Dedifferentiated amniotic fluid mesenchymal stem cell (primary cell): ENCODE measurements around the gene C2orf92.
"Not testable (repeated sequence)": the region's sequence is repeated elsewhere in the genome, so short reads cannot be mapped to it uniquely, and the experiment has no call there.

ENCODE experiments used
- DNase-seq: peaks from one replicate; pipeline ENCODE4 v3.0.0-alpha.2; 2016; ENCODE audit errors: extremely low spot score

The C2orf92 gene

DNA sequence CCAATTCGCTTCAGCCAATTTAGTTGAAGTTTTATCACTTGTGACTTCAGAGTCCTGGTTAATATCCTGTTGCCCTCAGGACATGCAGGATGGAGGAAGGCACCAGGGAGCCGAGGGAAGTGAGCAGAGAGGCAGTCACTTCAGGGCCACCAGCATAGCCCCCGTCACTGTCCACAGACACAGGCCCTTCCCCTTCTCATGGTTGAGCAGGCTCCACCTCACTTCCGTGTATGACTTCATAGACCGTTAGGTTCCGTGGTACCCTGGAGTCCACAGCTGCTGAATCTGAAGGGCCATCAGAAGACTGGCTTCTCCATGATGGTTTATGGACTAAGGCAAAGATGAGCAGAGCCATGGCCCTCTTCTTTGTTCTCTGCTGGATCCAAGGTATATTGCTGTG, at the start of gene C2orf92:
C2orf92 (plus strand) TSS at position 266 of the 400 bp plus-strand sequence; CDS start at position 342, 76 bp downstream.
- DNase-seq: no peak

DNA sequence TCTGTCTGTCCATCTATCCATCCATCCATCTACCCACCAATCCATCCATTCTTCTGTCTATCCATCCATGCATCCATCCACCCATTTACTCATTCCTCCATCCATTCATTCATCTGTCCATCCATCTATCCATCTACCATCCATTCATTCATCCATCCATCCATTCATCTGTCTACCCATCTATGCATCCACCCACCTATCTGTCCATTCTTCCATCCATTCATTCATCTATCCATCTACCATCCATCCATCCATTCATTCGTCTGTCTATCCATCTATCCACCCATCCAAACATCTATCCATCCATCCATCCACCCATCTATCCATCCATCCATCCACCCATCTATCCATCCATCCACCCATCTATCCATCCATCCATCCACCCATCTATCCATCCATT, 49.0 kb upstream of the C2orf92 start:
- DNase-seq: not testable (repeated sequence)

DNA sequence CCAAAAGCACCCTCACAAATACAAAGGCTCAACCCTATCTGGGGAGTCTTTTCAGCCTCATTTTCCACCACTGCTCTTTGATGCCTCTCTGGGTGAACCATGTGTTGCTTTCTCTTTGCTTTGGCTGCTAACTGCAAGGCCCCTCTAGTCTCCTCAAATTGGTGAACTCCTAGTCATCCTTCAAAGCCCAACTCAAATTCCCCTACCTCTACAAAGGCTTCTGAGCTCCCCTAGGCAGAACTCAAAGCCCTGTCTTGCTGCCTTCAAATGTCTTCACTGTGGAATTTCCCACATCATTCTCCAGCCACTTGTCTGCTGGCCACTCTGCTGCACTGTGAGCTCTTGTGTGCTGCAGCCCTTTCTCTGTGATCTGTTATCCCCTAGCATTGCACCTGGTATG, 46.5 kb upstream of the C2orf92 start:
- DNase-seq: not testable (repeated sequence)

DNA sequence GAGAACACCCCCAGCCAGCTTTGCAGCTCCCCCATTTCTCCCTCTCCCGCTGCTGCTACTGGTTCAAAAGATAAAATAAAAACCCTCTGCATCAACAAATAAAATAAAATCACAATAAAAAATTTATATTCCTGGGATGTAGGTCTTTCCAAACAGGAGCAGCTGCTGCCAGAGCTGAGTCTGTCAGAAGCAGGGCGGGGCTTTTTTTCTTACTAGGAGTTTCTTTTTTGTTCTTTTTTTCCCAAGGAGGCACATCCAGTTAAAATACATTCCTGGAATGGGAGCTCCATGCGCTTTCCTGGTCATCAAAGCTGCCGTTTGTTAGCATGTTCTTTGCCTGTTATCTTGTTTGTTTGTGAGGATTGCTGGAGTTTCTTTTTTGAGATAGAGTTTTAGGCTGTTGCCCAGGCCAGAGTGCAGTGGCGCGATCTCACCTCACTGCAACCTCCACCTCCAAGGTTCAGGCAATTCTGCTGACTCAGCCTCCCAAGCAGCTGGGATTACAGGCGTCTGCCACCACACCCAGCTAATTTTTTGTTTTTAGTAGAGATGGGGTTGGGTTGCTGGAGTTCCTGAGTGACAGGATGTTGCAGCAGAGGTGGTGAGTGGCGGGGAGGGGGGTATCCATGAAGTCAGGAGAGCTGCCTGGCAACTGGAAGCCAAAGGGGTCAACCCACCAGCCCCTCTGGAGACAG, 44.0 kb upstream of the C2orf92 start:
- DNase-seq: not testable (repeated sequence)

DNA sequence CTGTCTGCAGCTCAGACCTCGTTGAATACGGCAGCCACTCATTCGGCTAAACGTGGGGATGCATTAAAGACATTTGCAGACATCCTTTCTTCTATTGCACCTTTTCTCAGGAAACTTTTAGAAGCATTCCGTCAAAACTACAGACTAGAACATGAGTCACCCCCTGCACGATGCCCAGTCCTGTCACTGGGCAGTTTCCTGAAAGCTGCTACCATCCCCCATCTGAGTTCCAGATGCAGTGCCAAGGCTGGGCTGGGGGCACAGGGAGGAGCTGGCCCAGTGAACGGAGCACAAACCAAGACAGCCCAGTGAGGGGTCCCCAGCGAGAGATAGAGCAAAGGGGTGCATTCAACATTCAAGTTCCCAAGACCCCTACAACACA, 43.5 kb upstream of the C2orf92 start:
- DNase-seq: not testable (repeated sequence)

DNA sequence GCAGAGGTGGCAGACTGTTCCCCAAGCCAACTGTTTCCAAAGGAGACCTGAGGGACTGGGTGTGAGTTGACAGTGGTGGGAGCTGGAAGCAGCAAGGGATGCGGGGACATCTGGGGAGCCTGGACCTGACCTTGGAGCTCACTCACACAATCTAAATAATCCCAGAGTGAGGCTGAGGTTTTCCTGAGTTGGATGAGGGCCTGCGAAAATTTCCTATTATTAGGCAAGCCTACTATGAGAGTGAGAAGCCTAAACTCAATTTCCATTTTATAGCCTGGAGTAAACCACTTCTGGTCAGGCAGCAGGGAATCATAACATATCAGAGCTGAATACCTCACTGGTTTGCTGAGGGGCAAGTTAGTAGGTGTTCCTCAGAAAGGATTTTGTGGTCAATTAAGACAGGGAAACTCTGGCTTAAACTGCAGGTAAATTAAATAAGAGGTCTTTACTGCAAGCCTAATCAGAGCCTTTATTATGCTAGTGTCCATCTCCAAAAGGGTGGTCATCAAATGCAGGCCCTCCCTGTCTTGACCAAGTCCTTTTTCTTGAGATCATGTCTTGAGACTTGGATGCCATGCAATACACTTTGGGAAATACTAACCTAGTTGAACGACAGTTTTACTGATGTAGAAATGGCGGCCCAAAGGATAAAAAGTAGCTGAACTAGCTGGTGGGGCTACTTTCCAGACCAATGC, 25.3 kb upstream of the C2orf92 start:
- no peak for DNase-seq

DNA sequence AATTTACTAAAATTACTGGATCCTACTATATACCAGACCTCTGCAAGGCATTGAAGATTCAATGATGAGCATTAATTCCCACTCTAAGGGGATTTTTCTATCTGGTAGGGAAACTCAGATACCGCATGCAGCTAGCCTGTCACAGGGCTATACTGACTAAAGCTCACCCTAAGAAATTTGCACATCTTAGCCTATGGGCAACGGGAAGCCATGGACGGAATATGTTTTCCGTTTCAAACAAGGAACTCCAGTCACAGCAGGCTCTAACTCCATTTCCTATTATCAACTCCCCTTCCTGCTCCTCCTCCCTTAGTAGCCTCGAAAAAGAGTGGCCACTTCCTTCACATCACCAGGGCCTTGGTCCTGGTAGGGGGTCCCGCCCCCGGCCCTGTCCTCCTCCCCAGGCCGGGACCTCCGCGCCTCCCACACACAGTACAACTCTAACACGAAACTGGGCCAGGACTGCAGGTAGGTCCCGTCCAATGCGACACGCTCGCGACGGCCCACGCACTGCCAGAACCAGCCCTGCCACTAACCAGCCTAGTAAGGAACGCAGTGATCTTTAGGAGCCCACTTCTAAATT, 24.3 kb upstream of the C2orf92 start:
- no peak for DNase-seq

DNA sequence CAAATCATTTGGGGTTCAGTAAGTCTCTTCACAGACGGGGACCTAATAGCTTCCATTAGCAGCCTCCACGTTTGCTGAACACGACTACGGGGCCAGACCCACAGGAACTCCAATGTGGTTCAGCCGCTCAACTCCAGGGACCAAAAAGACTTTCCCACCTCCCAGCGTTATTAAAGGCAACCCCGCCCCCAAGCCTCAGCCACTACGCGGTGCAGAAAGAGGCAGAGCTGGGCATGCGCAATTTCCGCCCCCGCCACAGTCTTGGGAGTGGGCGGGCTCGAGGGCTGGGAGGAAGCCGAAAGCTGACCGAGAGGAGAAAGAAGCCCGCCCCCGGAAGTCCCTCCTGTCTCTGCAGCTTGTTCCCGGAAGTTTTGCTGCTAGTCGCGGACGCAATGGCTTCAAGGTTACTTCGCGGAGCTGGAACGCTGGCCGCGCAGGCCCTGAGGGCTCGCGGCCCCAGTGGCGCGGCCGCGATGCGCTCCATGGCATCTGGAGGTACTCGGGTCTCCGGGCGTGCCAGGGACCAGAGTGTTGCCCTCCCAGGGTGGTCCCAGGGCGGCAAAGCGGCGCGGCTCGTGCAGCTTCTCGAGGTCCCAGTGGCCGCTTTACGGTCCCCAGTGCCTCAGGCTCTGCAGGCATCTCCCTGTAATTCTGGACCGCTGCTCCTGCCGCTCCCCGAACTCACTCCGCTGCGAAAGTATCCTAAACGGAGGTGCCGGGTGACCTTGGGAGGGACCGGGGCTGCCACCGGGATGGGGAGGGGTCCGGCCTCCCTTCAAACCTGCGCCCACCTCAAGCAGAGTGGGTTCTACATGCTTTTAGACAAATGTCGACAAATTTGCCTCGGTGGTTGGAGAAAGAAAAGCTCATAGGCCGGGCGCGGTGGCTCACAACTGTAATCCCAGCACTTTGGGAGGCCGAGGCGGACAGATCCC, 23.6 kb upstream of the C2orf92 start, which contains the start of gene COX5B:
COX5B (plus strand) TSS at position 368 of the 935 bp plus-strand sequence; CDS start at position 393, 25 bp downstream.
- peak; percentile 98 for DNase-seq

DNA sequence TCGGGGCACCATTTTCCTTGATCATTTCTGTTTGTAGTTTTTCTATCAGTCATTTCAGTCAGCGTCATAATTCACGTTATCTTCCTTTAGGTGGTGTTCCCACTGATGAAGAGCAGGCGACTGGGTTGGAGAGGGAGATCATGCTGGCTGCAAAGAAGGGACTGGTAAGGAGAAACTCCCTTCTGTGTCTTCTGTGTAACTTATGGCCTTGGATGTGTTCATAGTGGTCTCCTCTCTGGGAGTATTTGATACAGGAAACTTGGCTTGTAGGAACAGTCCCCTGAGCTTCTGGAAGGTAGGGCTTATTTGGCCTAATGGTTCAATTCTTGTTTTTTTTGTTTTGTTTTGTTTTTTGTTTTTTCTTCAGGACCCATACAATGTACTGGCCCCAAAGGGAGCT, 22.5 kb upstream of the C2orf92 start:
- no peak for DNase-seq

DNA sequence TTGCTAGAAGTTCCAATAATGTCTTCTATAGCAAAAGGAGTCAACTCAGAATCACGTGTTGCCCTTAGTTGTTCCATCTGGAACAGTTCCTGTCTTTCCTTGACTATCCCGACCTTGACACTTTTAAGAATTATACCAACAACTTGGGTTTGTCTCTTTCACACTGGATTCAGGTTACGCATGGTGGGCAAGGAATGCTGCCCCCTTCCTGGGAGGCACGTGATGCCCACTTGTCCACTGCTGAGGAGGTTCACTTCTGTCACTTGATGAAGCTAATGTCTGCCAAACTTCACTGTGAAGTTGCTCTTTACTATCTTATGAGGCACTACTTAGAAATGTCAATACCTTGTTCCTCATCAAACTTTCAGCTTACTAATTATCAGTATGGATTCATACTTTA, 18.4 kb upstream of the C2orf92 start:
- DNase-seq: no peak

DNA sequence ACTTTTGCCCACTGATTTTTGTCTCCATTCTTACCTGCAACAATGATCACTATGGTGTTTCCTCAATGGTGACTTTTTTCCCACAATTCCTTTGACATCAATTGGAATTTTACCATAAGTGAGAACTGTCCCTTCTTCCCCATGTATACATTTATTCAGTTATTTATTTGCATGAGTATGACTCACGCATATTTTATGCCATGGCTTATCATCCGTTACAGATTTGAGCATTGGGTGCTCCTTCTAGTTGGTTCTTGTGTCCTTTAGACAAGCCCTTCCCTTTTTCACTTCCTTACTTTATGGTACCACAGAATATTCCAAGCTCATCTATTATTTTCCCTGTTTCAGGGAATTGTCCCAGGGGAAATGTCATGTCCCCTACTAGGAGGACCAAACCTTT, 16.0 kb upstream of the C2orf92 start:
- DNase-seq: no peak

DNA sequence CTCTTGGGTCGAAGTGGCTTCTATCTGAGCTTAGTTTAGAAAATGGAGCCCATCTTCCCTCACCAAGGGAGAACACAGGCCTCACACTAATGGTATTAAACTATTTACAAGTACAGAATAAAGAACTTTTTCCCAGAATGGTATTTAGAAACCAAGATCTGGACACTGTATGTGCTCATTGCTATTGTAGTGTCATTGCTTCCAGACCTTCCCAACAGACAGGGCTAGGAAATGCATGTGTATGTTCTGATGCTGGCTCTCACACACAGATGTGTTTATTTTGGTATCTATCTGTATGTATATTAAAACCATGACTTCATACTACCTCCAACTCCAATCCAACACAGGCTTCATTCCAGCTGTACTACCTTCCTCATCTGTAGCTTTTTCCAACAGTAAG, 15.6 kb upstream of the C2orf92 start:
- DNase-seq: no peak

DNA sequence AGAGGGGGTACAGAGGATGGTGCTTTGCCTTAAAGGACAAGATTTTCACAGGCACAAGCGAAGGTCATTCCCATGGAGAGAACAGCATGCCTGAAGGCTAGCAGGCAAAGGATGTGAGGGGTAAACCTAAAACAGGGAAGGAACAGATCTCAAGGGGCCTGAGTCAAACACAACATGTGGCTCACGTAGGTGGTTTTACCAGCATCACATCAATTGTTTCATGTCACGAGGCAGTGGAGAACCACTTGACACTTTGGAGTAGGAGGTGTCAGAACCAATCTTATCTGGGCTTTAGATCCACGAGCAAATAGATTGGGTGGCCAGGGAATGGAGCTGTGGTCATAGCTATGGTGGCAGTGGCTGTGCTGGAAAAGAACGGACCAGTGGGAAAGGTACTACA, 15.2 kb upstream of the C2orf92 start:
- DNase-seq: no peak

DNA sequence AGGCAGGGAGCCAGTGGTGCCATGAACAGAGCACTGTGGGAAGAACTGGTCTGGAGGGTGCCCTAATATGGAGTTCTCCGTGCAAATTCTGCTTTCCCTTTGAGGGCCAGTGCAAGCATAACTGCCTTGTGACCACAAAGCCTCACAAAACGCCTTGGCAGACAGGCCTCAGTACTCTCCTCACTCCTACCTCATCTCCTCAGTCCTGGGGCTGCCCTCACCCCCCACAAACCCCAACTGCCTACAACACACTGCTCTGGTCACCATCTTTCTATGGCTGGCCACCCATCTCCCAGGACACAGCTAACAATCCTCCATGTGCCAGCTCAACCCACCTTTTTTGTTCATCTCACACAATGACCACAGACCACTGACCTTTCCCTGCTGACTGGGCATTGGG, 14.7 kb upstream of the C2orf92 start:
- no peak for DNase-seq

DNA sequence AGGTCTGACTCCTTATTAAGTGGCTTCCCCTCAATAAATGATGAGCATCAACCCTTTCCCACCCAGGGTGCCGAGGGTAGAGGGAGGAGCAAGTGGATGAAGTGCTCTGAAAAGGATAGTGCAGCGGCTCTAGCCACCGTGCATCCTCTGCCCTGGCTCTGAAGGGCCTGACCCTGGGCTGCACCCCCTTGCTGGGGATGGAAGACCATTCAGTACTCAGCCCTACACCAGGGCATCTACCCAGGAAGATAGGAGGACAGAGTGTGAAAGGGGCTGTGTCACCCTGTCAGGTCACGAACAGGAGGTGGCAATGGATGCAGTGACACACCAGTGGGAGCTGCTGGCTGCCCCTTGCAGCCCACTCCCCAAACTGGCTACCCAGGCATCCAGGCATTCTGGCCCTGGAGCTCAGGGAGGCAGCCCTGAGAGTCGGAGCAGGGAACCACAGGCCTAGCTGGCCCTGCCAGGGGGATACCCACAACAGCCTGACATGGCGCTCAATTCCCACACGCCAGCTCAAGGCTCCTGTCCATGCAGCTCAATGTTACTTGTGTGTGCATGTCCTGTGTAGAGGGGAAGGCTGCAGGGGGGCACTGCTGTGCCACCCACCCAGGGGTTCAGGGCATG, 13.3 kb upstream of the C2orf92 start:
- no peak for DNase-seq

DNA sequence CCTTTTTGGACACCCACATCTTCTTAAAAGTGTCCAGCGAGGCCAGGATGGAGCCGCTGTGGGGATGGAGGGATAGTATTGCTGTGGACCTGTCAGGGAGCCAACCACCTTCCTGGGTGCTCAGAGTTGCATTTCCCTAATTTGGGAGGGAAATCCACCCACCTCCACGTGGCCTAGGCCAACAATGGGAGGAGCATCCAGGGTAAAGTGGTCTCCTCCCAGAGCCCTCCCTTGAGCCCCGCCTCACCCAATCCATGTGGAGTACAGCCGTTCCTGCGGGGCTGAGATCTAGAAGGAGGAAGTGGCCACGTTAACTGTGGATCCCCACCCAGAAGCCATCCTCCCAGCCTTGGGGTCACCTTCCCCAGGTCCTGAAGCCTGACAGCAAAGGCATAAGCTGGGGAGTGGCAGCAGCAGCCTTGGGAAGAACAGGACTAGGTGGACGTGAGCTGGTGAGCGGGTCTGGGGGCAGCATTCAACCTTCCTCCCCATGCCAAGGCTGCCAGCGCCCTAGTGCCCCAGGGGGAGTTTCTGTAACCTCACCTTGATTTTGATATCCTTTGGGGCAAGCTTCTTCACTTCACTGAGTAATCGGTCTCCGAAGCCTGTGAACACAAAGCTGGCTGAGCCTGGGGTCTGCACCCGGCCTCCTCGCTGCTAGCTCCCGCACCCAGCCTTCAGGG, 12.5 kb upstream of the C2orf92 start:
- no peak for DNase-seq

DNA sequence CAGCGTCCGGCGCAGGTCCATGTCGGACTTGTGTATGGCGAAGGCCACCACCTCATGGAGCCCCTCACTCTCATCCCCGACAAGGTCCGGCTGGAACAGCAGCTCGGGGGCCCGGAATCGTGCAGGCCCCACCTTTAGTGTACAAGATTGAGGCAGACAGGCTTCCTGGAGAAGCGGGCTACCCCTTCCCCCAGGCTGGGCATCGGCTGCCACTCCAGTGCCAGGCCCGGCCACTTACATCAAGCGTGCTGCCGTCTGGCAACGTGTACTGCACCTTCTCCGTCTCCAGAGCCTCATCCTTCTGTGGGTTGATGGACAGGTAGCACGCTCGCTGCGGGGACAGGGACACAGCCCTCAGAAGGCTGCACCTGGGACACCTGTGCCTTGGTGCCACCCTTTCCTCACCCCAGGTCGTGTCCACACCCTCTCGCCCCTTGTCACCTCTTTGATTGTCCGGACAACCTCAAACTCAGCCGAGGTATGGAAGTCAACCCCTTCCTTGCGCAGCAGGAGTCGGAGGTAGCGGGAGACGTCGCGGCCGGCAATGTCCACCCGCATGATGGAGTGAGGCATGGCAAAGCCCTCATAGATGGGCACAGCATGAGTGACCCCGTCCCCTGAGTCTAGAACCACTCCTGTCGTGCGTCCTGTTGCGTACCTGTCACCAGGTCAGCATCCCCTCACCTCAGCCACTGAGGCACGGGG, 11.4 kb upstream of the C2orf92 start:
- DNase-seq: no peak

DNA sequence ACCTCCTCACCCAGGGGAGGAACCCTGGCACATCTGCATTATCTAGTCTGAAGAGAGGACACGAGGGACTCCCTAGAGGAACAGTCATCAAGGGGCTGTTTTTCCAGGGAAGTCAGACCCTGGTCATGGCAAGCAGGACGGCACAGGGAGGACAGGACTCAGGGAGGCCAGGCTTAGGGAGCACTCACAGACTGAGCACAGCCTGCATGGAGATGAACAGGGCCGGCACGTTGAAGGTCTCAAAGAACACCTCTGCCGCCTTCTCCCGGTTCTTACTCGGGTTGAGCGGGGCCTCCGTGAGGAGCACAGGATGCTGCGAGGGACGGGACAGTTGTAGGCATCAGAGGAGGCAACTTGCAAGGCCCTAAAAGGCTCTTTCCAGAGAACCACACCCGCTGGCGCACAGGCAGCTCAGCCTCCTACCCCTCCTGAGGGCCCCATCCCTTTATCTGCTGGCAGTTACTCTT, 10.8 kb upstream of the C2orf92 start:
- no peak for DNase-seq

DNA sequence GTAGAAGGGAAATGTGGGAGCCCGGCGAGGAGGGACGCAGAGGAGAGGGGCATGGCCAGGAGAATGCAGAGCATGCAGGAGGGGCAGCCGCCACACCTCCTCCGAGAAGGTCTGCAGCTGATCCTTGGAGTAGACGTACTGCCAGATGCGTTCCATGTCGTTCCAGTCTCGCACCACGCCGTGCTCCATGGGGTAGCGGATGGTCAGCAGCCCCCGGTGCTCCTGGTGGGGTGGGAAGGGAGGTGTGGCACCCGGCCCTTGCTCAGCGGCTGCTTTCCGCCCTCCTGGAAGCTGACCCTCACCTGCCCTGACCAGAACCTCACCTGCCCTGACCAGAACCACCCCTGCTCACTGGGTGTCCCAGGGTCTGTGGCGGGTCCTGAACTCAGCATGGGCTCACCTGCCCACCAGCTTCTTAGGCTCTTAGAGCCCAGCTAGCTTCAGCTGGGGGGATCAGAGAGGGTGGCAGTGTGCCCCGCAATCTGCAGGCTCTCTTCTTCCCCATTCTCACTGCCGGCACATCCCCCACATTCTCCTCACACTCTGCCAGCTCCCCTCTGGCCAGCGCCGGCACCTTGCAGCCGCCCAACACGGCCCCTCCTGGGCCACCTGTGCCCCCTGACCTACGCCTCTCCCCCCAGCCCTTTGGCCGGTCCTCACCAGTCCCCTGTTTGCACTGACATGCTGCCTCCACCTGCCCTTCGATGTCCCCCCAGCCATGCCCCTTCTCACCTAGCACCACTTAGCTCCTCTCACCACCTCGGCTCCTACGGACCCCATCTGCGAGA, 10.1 kb upstream of the C2orf92 start:
- DNase-seq: no peak
